Activated T-cell treated with anti-CD3 and anti-CD28 coated beads for 4 hours (primary cell): ENCODE data around the gene CD81.

Experiments used
- DNase-seq: peaks from one replicate; pipeline ENCODE4 v3.0.0-alpha.2; 2020

CD81 gene

GRCh38 chr11:2391181-2391975 lies 14.3 kb downstream of the CD81 start:
- DNase-seq = no peak

GRCh38 chr11:2392241-2392959 lies 15.3 kb downstream of the CD81 start:
- DNase-seq = no peak

- DNase-seq = no peak
Observed at GRCh38 chr11:2393111-2393868, 16.2 kb downstream of the CD81 start.

GRCh38 chr11:2393941-2394817 lies 17.1 kb downstream of the CD81 start:
- DNase-seq = no peak

GRCh38 chr11:2394818-2395105 lies 17.7 kb downstream of the CD81 start:
- DNase-seq = no peak

- no peak for DNase-seq
Observed at GRCh38 chr11:2395211-2395730, 18.2 kb downstream of the CD81 start.

- no peak for DNase-seq
Observed at GRCh38 chr11:2395856-2396255, 18.7 kb downstream of the CD81 start.

GRCh38 chr11:2396471-2396870 lies 19.4 kb downstream of the CD81 start:
- DNase-seq = no peak

GRCh38 chr11:2397005-2397404 lies 19.9 kb downstream of the CD81 start:
- DNase-seq = no peak

- DNase-seq = no peak
Observed at GRCh38 chr11:2398664-2399355, 21.7 kb downstream of the CD81 start.

GRCh38 chr11:2399488-2400068 lies 22.5 kb downstream of the CD81 start:
- no peak for DNase-seq

- DNase-seq = peak; percentile 98
Observed at GRCh38 chr11:2400069-2400761, 23.1 kb downstream of the CD81 start, which contains the start of gene TSSC4. Gene TSSC4 (plus strand): TSS chr11:2400750. CDS start chr11:2402634, 1,884 bp downstream.

GRCh38 chr11:2400762-2401435 lies 23.8 kb downstream of the CD81 start:
- DNase-seq = no peak

GRCh38 chr11:2401436-2401984 lies 24.4 kb downstream of the CD81 start:
- no peak for DNase-seq

- DNase-seq = no peak
Observed at GRCh38 chr11:2402106-2402505, 25.0 kb downstream of the CD81 start.

GRCh38 chr11:2402890-2403645 lies 26.0 kb downstream of the CD81 start:
- DNase-seq = no peak

GRCh38 chr11:2404735-2405196 lies 27.7 kb downstream of the CD81 start:
- no peak for DNase-seq

- no peak for DNase-seq
Observed at GRCh38 chr11:2406451-2406850, 29.3 kb downstream of the CD81 start.

GRCh38 chr11:2406878-2407410 lies 29.8 kb downstream of the CD81 start:
- DNase-seq = no peak
